Glutamatergic neuron (in vitro differentiated cells): ENCODE data around the gene CFAP97D2. TPM values are rescaled to one million over a fixed set of nuclear protein-coding genes. Genes with fewer than 3 reads are reported as not detected.
A peak's percentile ranks its signal among the peaks of the same experiment; 100 is the strongest.

Experiments used
- DNase-seq: peaks from one replicate; pipeline ENCODE4 v3.0.0; 2022
- H3K27ac Mint-ChIP-seq: one replicate; pipeline ENCODE4 v1.8.0; 2020; ENCODE audit warnings: mild to moderate bottlenecking, mixed read lengths, inconsistent platforms; ENCODE audit not compliant: unreplicated experiment
- H3K27me3 Mint-ChIP-seq: one replicate; pipeline ENCODE4 v1.8.0; 2020; ENCODE audit warnings: mild to moderate bottlenecking, moderate library complexity, mixed read lengths, inconsistent platforms; ENCODE audit not compliant: unreplicated experiment
- H3K36me3 Mint-ChIP-seq: one replicate; pipeline ENCODE4 v1.8.0; 2020; ENCODE audit warnings: mild to moderate bottlenecking, mixed read lengths, inconsistent platforms; ENCODE audit not compliant: unreplicated experiment
- H3K4me1 Mint-ChIP-seq: one replicate; pipeline ENCODE4 v1.8.0; 2020; ENCODE audit warnings: mild to moderate bottlenecking, low read depth, mixed read lengths, inconsistent platforms; ENCODE audit not compliant: unreplicated experiment
- H3K4me3 Mint-ChIP-seq: one replicate; pipeline ENCODE4 v1.8.0; 2020; ENCODE audit warnings: mild to moderate bottlenecking, mixed read lengths, inconsistent platforms; ENCODE audit not compliant: unreplicated experiment
- H3K9me3 Mint-ChIP-seq: one replicate; pipeline ENCODE4 v1.8.0; 2020; ENCODE audit warnings: mild to moderate bottlenecking, moderate library complexity, mixed read lengths, inconsistent platforms; ENCODE audit not compliant: unreplicated experiment
- CTCF ChIP-seq: fragments of 200-600 bp; sonication (generic); IDR thresholded peaks from one replicate; pipeline ENCODE4 v1.5.0; 2021; ENCODE audit not compliant: partially characterized antibody, unreplicated experiment
- total RNA-seq: library from RNA; stranded (reverse); fragmentation: NEBNext Ultra II Directional; extraction: Animal tissue kit (Norgen Biotek cat#: 25700); gene quantifications from one replicate; pipeline ENCODE4 v1.2.1, GENCODE V29; 2021; ENCODE audit not compliant: unreplicated experiment

The CFAP97D2 gene
- total RNA-seq, 1 donor from 2014 or later = not detected

GRCh38 chr13:114166381-114167131, 12.5 kb upstream of the CFAP97D2 start:
- Mint-ChIP-seq H3K27me3 (peaks cover 3% of the 10 kb centered on the region), H3K9me3 (peaks cover 2% of the 10 kb centered on the region), H3K36me3 (no peaks in the 10 kb centered on the region), H3K4me3 (no peak overlapping the region), H3K4me1 (peaks cover 8% of the 10 kb centered on the region), H3K27ac (no peak overlapping the region)
- TF ChIP-seq CTCF = no peak
- no peak for DNase-seq

GRCh38 chr13:114167426-114167825, 11.6 kb upstream of the CFAP97D2 start:
- no peak overlapping the region for H3K4me3 Mint-ChIP-seq
- TF ChIP-seq CTCF = no peak
- H3K4me1 Mint-ChIP-seq = peaks cover 6% of the 10 kb centered on the region
- no peak overlapping the region for H3K27ac Mint-ChIP-seq
- peaks cover 3% of the 10 kb centered on the region for H3K27me3 Mint-ChIP-seq
- H3K36me3 Mint-ChIP-seq = no peaks in the 10 kb centered on the region
- H3K9me3 Mint-ChIP-seq = peaks cover under 1% of the 10 kb centered on the region
- DNase-seq = no peak

GRCh38 chr13:114167885-114168284, 11.2 kb upstream of the CFAP97D2 start:
- Mint-ChIP-seq H3K9me3 (no peaks in the 10 kb centered on the region), H3K4me1 (peaks cover 3% of the 10 kb centered on the region), H3K36me3 (peaks cover 1% of the 10 kb centered on the region), H3K27ac (no peak overlapping the region), H3K27me3 (peaks cover 3% of the 10 kb centered on the region), H3K4me3 (no peak overlapping the region)
- no peak for DNase-seq
- no peak for TF ChIP-seq CTCF

GRCh38 chr13:114173272-114173671, 5.8 kb upstream of the CFAP97D2 start:
- H3K9me3 Mint-ChIP-seq = peaks cover 18% of the 10 kb centered on the region
- peaks cover 13% of the 10 kb centered on the region for H3K27me3 Mint-ChIP-seq
- H3K27ac Mint-ChIP-seq = no peak overlapping the region
- DNase-seq = no peak
- no peak overlapping the region for H3K4me3 Mint-ChIP-seq
- TF ChIP-seq CTCF = no peak
- peaks cover 16% of the 10 kb centered on the region for H3K36me3 Mint-ChIP-seq
- no peaks in the 10 kb centered on the region for H3K4me1 Mint-ChIP-seq

- H3K27ac Mint-ChIP-seq = peak overlapping the region; percentile 38
- no peak for TF ChIP-seq CTCF
Measured at GRCh38 chr13:114173745-114174144, 5.3 kb upstream of the CFAP97D2 start.

More at GRCh38 chr13:114173745-114174144, 5.3 kb upstream of the CFAP97D2 start:
- Mint-ChIP-seq H3K9me3 (peaks cover 19% of the 10 kb centered on the region), H3K36me3 (peaks cover 16% of the 10 kb centered on the region), H3K4me3 (no peak overlapping the region), H3K4me1 (peaks cover 2% of the 10 kb centered on the region), H3K27me3 (peaks cover 13% of the 10 kb centered on the region)
- DNase-seq = no peak
